AG04449 (cell line): Measurements from ENCODE around the gene PDGFD.

ENCODE experiments used
- CTCF ChIA-PET: fragments of 350-600 bp; formaldehyde crosslinking; extraction: SDS; loops from one replicate; lab custom pipeline; 2021; ENCODE audit warnings: antibody characterized with exemption; lab: Yijun Ruan, JAX
- POLR2A ChIA-PET: fragments of 400-600, 350-600 bp; formaldehyde crosslinking; extraction: SDS; loops from one replicate; lab custom pipeline; 2020; ENCODE audit warnings: antibody characterized with exemption, inconsistent platforms; lab: Yijun Ruan, JAX
- DNase-seq: peaks from one replicate; pipeline ENCODE4 v3.0.0-alpha.2; 2010; ENCODE audit warnings: low read depth, low spot score
- H3K4me3 ChIP-seq: 2 replicates; pipeline ENCODE4 v1.5.1; 2011; ENCODE audit warnings: low read depth, mild to moderate bottlenecking, control low read depth, low read length
- CTCF ChIP-seq: IDR thresholded peaks from one replicate; pipeline ENCODE4 v1.5.1; 2011; ENCODE audit warnings: mild to moderate bottlenecking, moderate library complexity, low read length, control low read depth, inconsistent platforms; ENCODE audit not compliant: insufficient read depth; ENCODE audit errors: missing control alignments

Gene PDGFD

GRCh38 chr11:104075091-104075490 lies 88.9 kb downstream of the PDGFD start:
- no peak for TF ChIP-seq CTCF
- ChIA-PET CTCF (interaction anchor here (1.1 kb wide), 1 partner anchor 13 kb away, joined by 3 read pairs; no protein-coding TSS in a partner anchor), POLR2A (no interaction called here)
- no peak for DNase-seq
- no peak overlapping the region for H3K4me3 ChIP-seq

GRCh38 chr11:104073950-104074705 lies 89.8 kb downstream of the PDGFD start:
- no peak overlapping the region for H3K4me3 ChIP-seq
- no peak for DNase-seq
- POLR2A ChIA-PET: no interaction called here
- CTCF ChIA-PET: interaction anchor here (1.1 kb wide), 1 partner anchor 14 kb away, joined by 3 read pairs; no protein-coding TSS in a partner anchor
- TF ChIP-seq CTCF: no peak

- no peak overlapping the region for H3K4me3 ChIP-seq
- POLR2A ChIA-PET: no interaction called here
- CTCF ChIA-PET: no interaction called here
- TF ChIP-seq CTCF: no peak
- no peak for DNase-seq
These were observed 96.4 kb downstream of the PDGFD start for GRCh38 chr11:104067534-104067933.

GRCh38 chr11:104064034-104064630 lies 99.8 kb downstream of the PDGFD start:
- POLR2A ChIA-PET: no interaction called here
- no peak for TF ChIP-seq CTCF
- CTCF ChIA-PET: no interaction called here
- no peak for DNase-seq
- no peak overlapping the region for H3K4me3 ChIP-seq

- no peak for TF ChIP-seq CTCF
- no peak overlapping the region for H3K4me3 ChIP-seq
- no peak for DNase-seq
- ChIA-PET POLR2A (no interaction called here), CTCF (no interaction called here)
These were observed 102.0 kb downstream of the PDGFD start for GRCh38 chr11:104061853-104062521.

- TF ChIP-seq CTCF: no peak
- DNase-seq: no peak
- no peak overlapping the region for H3K4me3 ChIP-seq
- ChIA-PET CTCF (no interaction called here), POLR2A (no interaction called here)
These were observed 103.1 kb downstream of the PDGFD start for GRCh38 chr11:104060820-104061219.
